Gastrocnemius medialis (tissue), 4 donors: ENCODE measurements around the gene RHBDL1. TPM values are rescaled to one million over a fixed set of nuclear protein-coding genes. Genes with fewer than 3 reads are reported as not detected.

ENCODE experiments used
- ATAC-seq, 2 donors: fragments of 150-250 bp; one replicate each; pipeline ENCODE4 v1.9.1; 2016
- DNase-seq, 2 donors: peaks; one replicate each; pipeline ENCODE4 v3.0.0-alpha.2; 2019
- H3K27ac ChIP-seq, 4 donors: fragments of 200-600 bp; sonication (generic); 1 replicate in 1 of 4; 2 replicates in 3 of 4; pipeline ENCODE4 v1.5.1; 2016 to 2018; ENCODE audit warnings: mild to moderate bottlenecking in 2 of 4, moderate library complexity in 1 of 4
- H3K27me3 ChIP-seq, 3 donors: fragments of 200-600 bp; sonication (generic) in 2 of 3; 1 replicate in 1 of 3; 2 replicates in 2 of 3; pipeline versions ENCODE4 v1.5.1 to v1.6.0; 2016 to 2019; ENCODE audit warnings: mild to moderate bottlenecking in 1 of 3, moderate library complexity in 1 of 3
- H3K36me3 ChIP-seq, 2 donors: fragments of 200-600 bp; sonication (generic) in 1 of 2; one replicate each; pipeline ENCODE4 v1.5.1; 2017 to 2018
- H3K4me1 ChIP-seq, 2 donors: fragments of 200-600 bp; sonication (generic) in 1 of 2; one replicate each; pipeline ENCODE4 v1.5.1; 2016 to 2017; ENCODE audit warnings: mild to moderate bottlenecking in 2 of 2
- H3K4me3 ChIP-seq, 4 donors: fragments of 200-600 bp; sonication (generic) in 3 of 4; 1 replicate in 1 of 4; 2 replicates in 3 of 4; pipeline ENCODE4 v1.5.1; 2016 to 2019; ENCODE audit warnings: mild to moderate bottlenecking in 2 of 4
- H3K9me3 ChIP-seq, 3 donors: fragments of 200-600 bp; sonication (generic) in 2 of 3; 1 replicate in 1 of 3; 2 replicates in 2 of 3; pipeline ENCODE4 v1.5.1; 2016 to 2019
- POLR2A ChIP-seq, 2 donors: fragments of 450-650 bp; IDR thresholded peaks; one replicate each; pipeline ENCODE4 v1.6.1; 2017; ENCODE audit warnings: antibody characterized with exemption in 2 of 2, mild to moderate bottlenecking in 2 of 2, moderate library complexity in 2 of 2
- in situ Hi-C, 4 donors: fragments of 200-750 bp; cut with MboI; loops; one replicate each; pipeline versions ENCODE4 v1.15.0 to v1.8.0; 2017; ENCODE audit warnings: low sequenced_read_pairs in 4 of 4
- intact Hi-C: fragments of 100-400 bp; cut with DNase I; formaldehyde crosslinking; loops from one replicate; pipeline ENCODE4 v1.15.1; 2023; ENCODE audit warnings: low total_unique reads
- total RNA-seq, 4 donors: library from RNA; depleted of rRNA; stranded (reverse); fragments of >200 nt; gene quantifications; one replicate each; pipeline versions ENCODE4 v1.1.0 to v1.2.3, GENCODE V29; 2016
- TF ChIP-seq, protein P1 (sequence below), 5 experiments: fragments of 450-650 bp in 3 of 5; fragments of 200-600 bp in 2 of 5; sonication (generic) in 2 of 5; IDR thresholded peaks in 4 of 5; conservative IDR thresholded peaks in 1 of 5; 1 replicate in 4 of 5; 2 replicates in 1 of 5; pipeline ENCODE4 v1.5.1; 2016 to 2019; ENCODE audit warnings: antibody characterized with exemption in 5 of 5, mild to moderate bottlenecking in 3 of 5, moderate library complexity in 3 of 5

The RHBDL1 gene
- total RNA-seq, 4 donors from 2014 or later = 0.31 TPM; not detected in 3

GRCh38 chr16:716200-716568 lies 40.7 kb downstream of the RHBDL1 start:
- H3K27ac ChIP-seq = no peak overlapping the region

GRCh38 chr16:716768-717325 lies 41.4 kb downstream of the RHBDL1 start:
- TF ChIP-seq, protein P1, sequence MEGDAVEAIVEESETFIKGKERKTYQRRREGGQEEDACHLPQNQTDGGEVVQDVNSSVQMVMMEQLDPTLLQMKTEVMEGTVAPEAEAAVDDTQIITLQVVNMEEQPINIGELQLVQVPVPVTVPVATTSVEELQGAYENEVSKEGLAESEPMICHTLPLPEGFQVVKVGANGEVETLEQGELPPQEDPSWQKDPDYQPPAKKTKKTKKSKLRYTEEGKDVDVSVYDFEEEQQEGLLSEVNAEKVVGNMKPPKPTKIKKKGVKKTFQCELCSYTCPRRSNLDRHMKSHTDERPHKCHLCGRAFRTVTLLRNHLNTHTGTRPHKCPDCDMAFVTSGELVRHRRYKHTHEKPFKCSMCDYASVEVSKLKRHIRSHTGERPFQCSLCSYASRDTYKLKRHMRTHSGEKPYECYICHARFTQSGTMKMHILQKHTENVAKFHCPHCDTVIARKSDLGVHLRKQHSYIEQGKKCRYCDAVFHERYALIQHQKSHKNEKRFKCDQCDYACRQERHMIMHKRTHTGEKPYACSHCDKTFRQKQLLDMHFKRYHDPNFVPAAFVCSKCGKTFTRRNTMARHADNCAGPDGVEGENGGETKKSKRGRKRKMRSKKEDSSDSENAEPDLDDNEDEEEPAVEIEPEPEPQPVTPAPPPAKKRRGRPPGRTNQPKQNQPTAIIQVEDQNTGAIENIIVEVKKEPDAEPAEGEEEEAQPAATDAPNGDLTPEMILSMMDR (IDR thresholded peaks at IDR 0.05 in 4 of 5, conservative IDR thresholded peaks at IDR 0.05 in 1 of 5) = no peak
- no peak for TF ChIP-seq POLR2A (IDR thresholded peaks at IDR 0.05)
- intact Hi-C loops = no loop called here
- H3K27me3 ChIP-seq = no peaks in the 10 kb centered on the region
- H3K27ac ChIP-seq = no peak overlapping the region
- H3K9me3 ChIP-seq = no peaks in the 10 kb centered on the region
- no peak for DNase-seq
- ATAC-seq = no peak
- no peaks in the 10 kb centered on the region for H3K36me3 ChIP-seq
- in situ Hi-C loops = no loop called here
- no peak overlapping the region for H3K4me3 ChIP-seq
- peaks cover 24 to 39% of the 10 kb centered on the region in 2 donors for H3K4me1 ChIP-seq

More at GRCh38 chr16:716200-716568, 40.7 kb downstream of the RHBDL1 start:
- H3K9me3 ChIP-seq = no peaks in the 10 kb centered on the region
- no peak for ATAC-seq
- intact Hi-C loops = no loop called here
- H3K27me3 ChIP-seq = peaks cover 2 to 4% (median 3%) of the 10 kb centered on the region in 3 donors
- in situ Hi-C loops = no loop called here
- TF ChIP-seq, protein P1 (IDR thresholded peaks at IDR 0.05 in 4 of 5, conservative IDR thresholded peaks at IDR 0.05 in 1 of 5) = no peak
- TF ChIP-seq POLR2A (IDR thresholded peaks at IDR 0.05) = no peak
- H3K4me1 ChIP-seq = peaks cover 19 to 34% of the 10 kb centered on the region in 2 donors
- no peak for DNase-seq
- H3K4me3 ChIP-seq = peak overlapping the region; percentile 32 to 86 (median 67)
- H3K36me3 ChIP-seq = no peaks in the 10 kb centered on the region

DNA sequence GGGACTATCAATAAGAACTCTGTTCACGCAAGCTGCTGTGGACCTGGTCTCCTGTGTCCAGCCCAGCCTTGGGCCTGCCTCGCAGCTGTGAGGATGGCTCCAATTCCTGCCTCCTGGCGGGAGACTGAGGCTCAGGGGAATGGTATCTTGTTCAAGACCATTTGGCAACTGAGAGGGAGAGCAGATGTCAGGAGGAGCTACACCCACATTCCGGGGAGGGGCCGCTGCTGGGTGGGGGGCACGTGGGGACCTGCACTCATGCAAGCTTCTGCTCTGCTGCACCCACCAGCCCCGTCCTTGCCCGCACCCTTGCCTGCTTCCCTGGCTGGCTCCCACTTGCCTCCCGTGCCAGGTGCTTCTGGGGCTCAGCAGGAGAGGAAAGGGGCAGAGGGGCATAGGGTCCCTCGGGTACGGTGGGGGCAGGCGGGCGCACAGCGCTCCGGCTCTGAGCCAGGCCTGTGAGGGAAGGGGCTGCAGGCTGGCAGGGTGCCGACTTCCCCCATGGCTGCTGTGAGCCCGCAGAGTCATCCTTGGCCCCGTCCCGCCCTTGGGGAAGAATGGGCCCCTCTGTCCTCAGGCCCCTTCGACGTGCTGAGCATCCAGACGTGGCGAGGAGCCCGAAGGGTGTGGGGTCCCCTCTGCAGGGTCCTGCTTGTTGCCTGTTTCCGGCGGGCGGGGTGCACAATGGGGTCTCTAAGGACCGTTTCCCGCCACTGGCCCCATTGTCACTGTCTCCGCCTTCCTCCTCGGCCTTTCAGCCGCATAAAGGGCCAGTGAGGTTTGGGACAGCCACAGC lies 42.2 kb downstream of the RHBDL1 start:
- H3K27me3 ChIP-seq = no peaks in the 10 kb centered on the region
- H3K4me3 ChIP-seq = no peak overlapping the region
- DNase-seq (no peak), ATAC-seq (no peak)
- intact Hi-C loops (no loop called here), in situ Hi-C loops (no loop called here)
- no peak overlapping the region for H3K27ac ChIP-seq
- no peaks in the 10 kb centered on the region for H3K36me3 ChIP-seq
- TF ChIP-seq POLR2A (IDR thresholded peaks at IDR 0.05) = no peak
- TF ChIP-seq, protein P1 (IDR thresholded peaks at IDR 0.05 in 4 of 5, conservative IDR thresholded peaks at IDR 0.05 in 1 of 5) = no peak
- peaks cover 24 to 39% of the 10 kb centered on the region in 2 donors for H3K4me1 ChIP-seq
- H3K9me3 ChIP-seq = no peaks in the 10 kb centered on the region

- TF ChIP-seq POLR2A (IDR thresholded peaks at IDR 0.05) = no peak
- TF ChIP-seq, protein P1 (IDR thresholded peaks at IDR 0.05 in 4 of 5, conservative IDR thresholded peaks at IDR 0.05 in 1 of 5) = no peak
- in situ Hi-C loops = no loop called here
- Histone ChIP-seq H3K27me3 (no peaks in the 10 kb centered on the region), H3K4me3 (no peak overlapping the region), H3K27ac (no peak overlapping the region), H3K9me3 (no peaks in the 10 kb centered on the region), H3K4me1 (peaks cover 24 to 39% of the 10 kb centered on the region in 2 donors), H3K36me3 (no peaks in the 10 kb centered on the region)
- intact Hi-C loops = no loop called here
- DNase-seq (no peak), ATAC-seq (no peak)
Measured at GRCh38 chr16:718389-718788, 42.9 kb downstream of the RHBDL1 start.
